Measurements from ENCODE around the gene MRTFA. TPM values are rescaled to one million over a fixed set of nuclear protein-coding genes. Genes with fewer than 3 reads are reported as not detected.

MRTFA gene
- total RNA-seq, 6 donors from 2014 or later: 47.9 to 178 (median 61.3) TPM

- Histone ChIP-seq H3K4me3 (no peak overlapping the region), H3K27ac (no peak overlapping the region), H3K36me3 (no peaks in the 10 kb centered on the region), H3K9me3 (no peaks in the 10 kb centered on the region), H3K27me3 (no peaks in the 10 kb centered on the region), H3K4me1 (peaks cover 0 to 5% (median 2%) of the 10 kb centered on the region in 4 donors)
- 90 to 98% methylated on average over 4 of the region's 4 CpGs for WGBS, 2 donors
- ATAC-seq (ENCODE audit: low FRiP score in 2 of 2) (no peak), DNase-seq (no peak)
- TF ChIP-seq POLR2A (IDR thresholded peaks at IDR 0.05) (no peak), POLR2AphosphoS5 (IDR thresholded peaks at IDR 0.05) (no peak), EP300 (IDR thresholded peaks at IDR 0.05) (no peak)
- TF ChIP-seq, protein P1, sequence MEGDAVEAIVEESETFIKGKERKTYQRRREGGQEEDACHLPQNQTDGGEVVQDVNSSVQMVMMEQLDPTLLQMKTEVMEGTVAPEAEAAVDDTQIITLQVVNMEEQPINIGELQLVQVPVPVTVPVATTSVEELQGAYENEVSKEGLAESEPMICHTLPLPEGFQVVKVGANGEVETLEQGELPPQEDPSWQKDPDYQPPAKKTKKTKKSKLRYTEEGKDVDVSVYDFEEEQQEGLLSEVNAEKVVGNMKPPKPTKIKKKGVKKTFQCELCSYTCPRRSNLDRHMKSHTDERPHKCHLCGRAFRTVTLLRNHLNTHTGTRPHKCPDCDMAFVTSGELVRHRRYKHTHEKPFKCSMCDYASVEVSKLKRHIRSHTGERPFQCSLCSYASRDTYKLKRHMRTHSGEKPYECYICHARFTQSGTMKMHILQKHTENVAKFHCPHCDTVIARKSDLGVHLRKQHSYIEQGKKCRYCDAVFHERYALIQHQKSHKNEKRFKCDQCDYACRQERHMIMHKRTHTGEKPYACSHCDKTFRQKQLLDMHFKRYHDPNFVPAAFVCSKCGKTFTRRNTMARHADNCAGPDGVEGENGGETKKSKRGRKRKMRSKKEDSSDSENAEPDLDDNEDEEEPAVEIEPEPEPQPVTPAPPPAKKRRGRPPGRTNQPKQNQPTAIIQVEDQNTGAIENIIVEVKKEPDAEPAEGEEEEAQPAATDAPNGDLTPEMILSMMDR (IDR thresholded peaks at IDR 0.05): no peak
Measured at GRCh38 chr22:40578171-40578570, 58.3 kb downstream of the MRTFA start.

DNA sequence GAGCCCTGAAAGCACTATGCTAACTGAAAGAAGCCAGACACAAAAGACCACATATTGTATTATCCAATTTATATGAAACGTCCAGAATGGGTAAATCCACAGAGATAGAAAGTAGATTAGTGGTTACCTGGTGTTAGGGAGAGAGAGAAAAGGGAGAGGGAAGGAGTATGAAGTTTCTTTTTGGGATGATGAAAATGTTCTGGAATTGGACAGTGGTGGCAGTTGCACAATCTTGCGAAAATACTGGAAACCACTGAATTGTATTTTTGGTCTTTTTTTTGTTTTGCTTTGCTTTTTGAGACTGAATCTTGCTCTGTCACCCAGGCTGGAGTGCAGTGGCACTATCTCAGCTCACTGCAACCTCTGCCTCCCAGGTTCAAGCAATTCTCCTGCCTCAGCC is 63.5 kb downstream of the MRTFA start:
- no peaks in the 10 kb centered on the region for H3K36me3 ChIP-seq
- no peaks in the 10 kb centered on the region for H3K9me3 ChIP-seq
- TF ChIP-seq POLR2AphosphoS5 (IDR thresholded peaks at IDR 0.05) (no peak), POLR2A (IDR thresholded peaks at IDR 0.05) (no peak), EP300 (IDR thresholded peaks at IDR 0.05) (no peak)
- TF ChIP-seq, protein P1 (IDR thresholded peaks at IDR 0.05): no peak
- peak in 1 of 2 donors; percentile 36 for ATAC-seq (ENCODE audit: low FRiP score in 2 of 2)
- no peak overlapping the region for H3K27ac ChIP-seq
- WGBS, 2 donors: 67 to 75% methylated on average over 2 of the region's 2 CpGs
- peaks cover 0 to 15% (median 9%) of the 10 kb centered on the region in 4 donors for H3K4me1 ChIP-seq
- no peak for DNase-seq
- no peaks in the 10 kb centered on the region for H3K27me3 ChIP-seq
- H3K4me3 ChIP-seq: no peak overlapping the region

DNA sequence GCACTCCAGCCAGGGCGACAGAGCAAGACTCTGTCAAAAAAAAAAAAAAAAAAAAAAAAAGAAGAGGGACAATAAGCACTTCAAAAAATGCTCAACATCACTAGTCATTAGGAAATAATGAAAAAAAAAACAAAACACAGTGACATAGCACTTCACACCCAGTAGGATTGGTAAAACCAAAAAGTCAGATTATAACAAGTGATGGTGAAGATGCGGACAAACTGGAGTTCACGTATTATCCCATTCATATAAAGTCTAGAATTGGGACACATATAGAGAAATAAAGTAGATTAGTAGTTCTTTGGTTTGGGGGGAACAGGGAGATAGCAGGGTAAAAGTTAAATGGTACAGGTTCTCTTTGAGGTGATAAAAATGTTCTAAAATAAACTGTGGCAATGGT is 64.6 kb downstream of the MRTFA start:
- ATAC-seq (ENCODE audit: low FRiP score in 2 of 2): no peak
- WGBS, 2 donors: 97 to 98% methylated on average over 3 of the region's 3 CpGs
- no peak for DNase-seq
- Histone ChIP-seq H3K4me1 (peaks cover 0 to 20% (median 9%) of the 10 kb centered on the region in 4 donors), H3K9me3 (no peaks in the 10 kb centered on the region), H3K36me3 (no peaks in the 10 kb centered on the region), H3K27ac (no peak overlapping the region), H3K4me3 (no peak overlapping the region), H3K27me3 (no peaks in the 10 kb centered on the region)
- TF ChIP-seq EP300 (IDR thresholded peaks at IDR 0.05): no peak
- TF ChIP-seq, protein P1 (IDR thresholded peaks at IDR 0.05): no peak
- TF ChIP-seq POLR2AphosphoS5 (IDR thresholded peaks at IDR 0.05): no peak
- TF ChIP-seq POLR2A (IDR thresholded peaks at IDR 0.05): no peak

DNA sequence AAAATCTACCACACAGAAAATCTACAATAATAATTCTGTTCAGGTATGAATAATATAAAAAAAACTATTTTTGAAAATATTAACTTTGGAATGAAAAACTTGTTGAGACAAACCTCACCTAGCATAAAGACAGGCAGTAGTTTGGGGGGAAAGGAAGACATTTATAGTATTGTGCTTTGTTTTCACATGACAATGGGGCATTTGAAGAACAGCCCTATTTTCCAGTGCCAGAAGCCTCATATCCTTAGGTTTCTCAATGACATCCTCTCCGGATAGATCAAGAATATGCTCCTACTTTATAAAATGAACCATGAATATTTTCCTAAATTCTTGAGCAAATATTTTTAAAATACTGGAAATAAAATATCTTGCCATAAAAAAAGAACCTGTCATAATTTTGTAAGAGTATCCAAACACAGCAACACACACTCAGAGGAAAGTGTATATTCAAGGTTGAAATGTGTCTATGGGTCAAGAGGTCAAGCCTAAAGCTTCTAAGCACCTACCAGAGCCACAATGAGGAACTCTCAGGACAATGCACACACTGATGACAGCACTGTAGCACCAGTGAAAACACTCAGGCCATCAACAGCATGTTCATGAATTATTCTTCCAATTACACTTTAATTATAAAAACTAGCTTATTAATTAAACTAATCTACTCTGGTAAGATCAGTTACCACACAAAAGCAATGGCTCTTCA is 68.7 kb downstream of the MRTFA start:
- Histone ChIP-seq H3K27ac (no peak overlapping the region), H3K27me3 (no peaks in the 10 kb centered on the region), H3K36me3 (no peaks in the 10 kb centered on the region), H3K4me3 (no peak overlapping the region), H3K4me1 (peaks cover 0 to 12% (median 6%) of the 10 kb centered on the region in 4 donors), H3K9me3 (no peaks in the 10 kb centered on the region)
- TF ChIP-seq EP300 (IDR thresholded peaks at IDR 0.05) (no peak), POLR2A (IDR thresholded peaks at IDR 0.05) (no peak), POLR2AphosphoS5 (IDR thresholded peaks at IDR 0.05) (no peak)
- TF ChIP-seq, protein P1 (IDR thresholded peaks at IDR 0.05): no peak
- ATAC-seq (ENCODE audit: low FRiP score in 2 of 2) (no peak), DNase-seq (no peak)
- 67 to 78% methylated on average over 1 of the region's 1 CpG for WGBS, 2 donors

GRCh38 chr22:40567106-40567505 is 69.4 kb downstream of the MRTFA start:
- TF ChIP-seq POLR2AphosphoS5 (IDR thresholded peaks at IDR 0.05) (no peak), POLR2A (IDR thresholded peaks at IDR 0.05) (no peak), EP300 (IDR thresholded peaks at IDR 0.05) (no peak)
- TF ChIP-seq, protein P1 (IDR thresholded peaks at IDR 0.05): no peak
- no peaks in the 10 kb centered on the region for H3K27me3 ChIP-seq
- WGBS, 2 donors: 83 to 89% methylated on average over 3 of the region's 3 CpGs
- ATAC-seq (ENCODE audit: low FRiP score in 2 of 2) (no peak), DNase-seq (no peak)
- H3K4me3 ChIP-seq: no peak overlapping the region
- no peaks in the 10 kb centered on the region for H3K9me3 ChIP-seq
- H3K36me3 ChIP-seq: no peaks in the 10 kb centered on the region
- H3K4me1 ChIP-seq: peaks cover 0 to 12% (median 6%) of the 10 kb centered on the region in 4 donors
- H3K27ac ChIP-seq: no peak overlapping the region
